K562 (cell line): ENCODE results near the gene PPP1R14D. TPM values are rescaled to one million over a fixed set of nuclear protein-coding genes. Genes with fewer than 3 reads are reported as not detected.

Source experiments
- ARNT ChIP-seq, 2 experiments: fragments of 450-650 bp; IDR thresholded peaks; 2 replicates each; pipeline ENCODE4 v1.6.1; 2016; ENCODE audit warnings: mild to moderate bottlenecking in 1 of 2
- ATF1 ChIP-seq, 2 experiments: fragments of 450-650 bp in 1 of 2; IDR thresholded peaks; 2 replicates each; pipeline ENCODE4 v1.6.1; 2016; ENCODE audit warnings: missing compliant biosample characterization in 1 of 2, missing genetic modification characterization in 1 of 2
- CBX1 ChIP-seq: sonication (generic); IDR thresholded peaks from 2 replicates; pipeline ENCODE4 v1.6.1; 2016; ENCODE audit warnings: antibody characterized with exemption, low read depth, mild to moderate bottlenecking
- CHAMP1 ChIP-seq: fragments of 450-650 bp; IDR thresholded peaks from 2 replicates; pipeline ENCODE4 v1.6.1; 2016; ENCODE audit warnings: mild to moderate bottlenecking
- HEY1 ChIP-seq: fragments of 250-450 bp; sonication (Bioruptor Pico); IDR thresholded peaks from 2 replicates; pipeline ENCODE4 v1.5.0; 2020; ENCODE audit warnings: mild to moderate bottlenecking, moderate library complexity, borderline replicate concordance
- HMGXB4 ChIP-seq: sonication (generic); formaldehyde crosslinking; IDR thresholded peaks from 2 replicates; pipeline ENCODE4 v1.8.1; 2023; ENCODE audit warnings: mild to moderate bottlenecking, missing genetic modification reagents
- IRF9 ChIP-seq: fragments of 450-650 bp; IDR thresholded peaks from 2 replicates; pipeline ENCODE4 v1.6.1; 2016; ENCODE audit warnings: missing biosample characterization, missing genetic modification characterization
- NBN ChIP-seq: fragments of 450-650 bp; IDR thresholded peaks from 2 replicates; pipeline ENCODE4 v1.6.1; 2016; ENCODE audit warnings: low read depth, mild to moderate bottlenecking
- NFE2L1 ChIP-seq: fragments of 450-650 bp; IDR thresholded peaks from 2 replicates; pipeline ENCODE4 v1.6.1; 2016; ENCODE audit warnings: missing genetic modification characterization, low read depth, mild to moderate bottlenecking, missing compliant biosample characterization, moderate library complexity, borderline replicate concordance
- NR1H2 ChIP-seq: sonication (generic); formaldehyde crosslinking; IDR thresholded peaks from 2 replicates; pipeline ENCODE4 v1.4.0; 2020; ENCODE audit warnings: mild to moderate bottlenecking, missing genetic modification reagents
- SMARCA5 ChIP-seq: fragments of 450-650 bp; IDR thresholded peaks from 2 replicates; pipeline ENCODE4 v1.6.1; 2016
- STAT5A ChIP-seq: IDR thresholded peaks from 2 replicates; pipeline ENCODE4 v1.6.1; 2012; ENCODE audit warnings: low read length, inconsistent platforms, borderline replicate concordance
- ZFP1 ChIP-seq: fragments of 450-650 bp; formaldehyde crosslinking; IDR thresholded peaks from 2 replicates; pipeline ENCODE4 v1.4.0; 2020; ENCODE audit warnings: mild to moderate bottlenecking, mixed read lengths
- ZNF174 ChIP-seq: fragments of 250-450 bp; sonication (Bioruptor Pico); IDR thresholded peaks from 2 replicates; pipeline ENCODE4 v1.4.0; 2020; ENCODE audit warnings: mild to moderate bottlenecking
- ZNF175 ChIP-seq: fragments of 200-800 bp; sonication (Bioruptor generic); IDR thresholded peaks from 2 replicates; pipeline ENCODE4 v1.6.1; 2016; ENCODE audit warnings: low read depth, mild to moderate bottlenecking, missing genetic modification characterization, missing compliant biosample characterization
- ZNF224 ChIP-seq: sonication (generic); formaldehyde crosslinking; IDR thresholded peaks from 2 replicates; pipeline ENCODE4 v1.8.0; 2022; ENCODE audit warnings: mild to moderate bottlenecking, missing genetic modification reagents
- ZNF280A ChIP-seq: fragments of 450-650 bp; IDR thresholded peaks from 2 replicates; pipeline ENCODE4 v1.6.1; 2018; ENCODE audit warnings: mild to moderate bottlenecking, low read depth; ENCODE audit not compliant: partially characterized antibody
- ZNF398 ChIP-seq: fragments of 250-450 bp; sonication (Bioruptor Pico); IDR thresholded peaks from 2 replicates; pipeline ENCODE4 v1.8.0; 2021; ENCODE audit warnings: moderate library complexity, mild to moderate bottlenecking, inconsistent platforms
- ZNF57 ChIP-seq: fragments of 450-650 bp; formaldehyde crosslinking; IDR thresholded peaks from 2 replicates; pipeline ENCODE4 v1.4.0; 2020; ENCODE audit warnings: mild to moderate bottlenecking, moderate library complexity
- polyA plus RNA-seq, 8 experiments: library from polyadenylated mRNA; depleted of rRNA in 4 of 8; stranded (reverse) in 5 of 8; unstranded in 3 of 8; fragments of >200 nt; fragmentation: Nextera tagmentation in 2 of 8; fragmentation: Illumina TruSeq in 1 of 8; extraction: Ambion mirVana in 2 of 8; extraction: Trizol in 1 of 8; gene quantifications; 2 replicates each; pipeline versions ENCODE4 v1.2.1 to v1.2.3, GENCODE V29; 2011 to 2014; ENCODE audit warnings: inconsistent platforms in 1 of 8, missing spikeins in 1 of 8
- total RNA-seq, 7 experiments: library from RNA; depleted of rRNA in 6 of 7; stranded (reverse); fragments of >200 nt in 6 of 7; fragmentation: Illumina TruSeq in 2 of 7; extraction: Trizol in 2 of 7; gene quantifications; 2 replicates each; pipeline versions ENCODE4 v1.2.1 to v1.2.3, GENCODE V29; 2011 to 2021; ENCODE audit warnings: low replicate concordance in 1 of 7

Gene PPP1R14D
- total and polyA plus RNA-seq, 9 of the 15 experiments (the other 6 are each of a cell fraction or from before 2014, with no cell fraction given) = 0.11 to 0.18 TPM; not detected in 7

GRCh38 chr15:40825661-40826422, 2.7 kb downstream of the PPP1R14D start (continued):
- TF ChIP-seq ZNF175 (CRISPR knock-in tag) = peak; percentile 82
- no peak for TF ChIP-seq NFE2L1 (tag)
- TF ChIP-seq SMARCA5 = no peak
- no peak for TF ChIP-seq ZNF280A
- no peak for TF ChIP-seq IRF9 (tag)
- TF ChIP-seq ZNF224 (CRISPR knock-in tag) = no peak
- no peak for TF ChIP-seq ZNF174 (CRISPR knock-in tag)
- peak; percentile 87; the same call in 1 of the 2 replicates for TF ChIP-seq HEY1
- no peak for TF ChIP-seq ZNF57 (CRISPR knock-in tag)
- TF ChIP-seq CBX1 = no peak
- peak; percentile 81; the same call in 1 of the 2 replicates for TF ChIP-seq NBN
- TF ChIP-seq HMGXB4 (CRISPR knock-in tag) = no peak
- TF ChIP-seq STAT5A = peak; percentile 84
- no peak for TF ChIP-seq ATF1 (CRISPR knock-in tag; IDR thresholded peaks at IDR 0.05)
- TF ChIP-seq ATF1 (tag; IDR thresholded peaks at IDR 0.05) = peak; percentile 16; the same call in 1 of the 2 replicates
- peak; percentile 86; the same call in 1 of the 2 replicates for TF ChIP-seq CHAMP1
- no peak for TF ChIP-seq NR1H2 (CRISPR knock-in tag)
- TF ChIP-seq ARNT (IDR thresholded peaks at IDR 0.05) = peak in 1 of 2 experiments; percentile 86; a peak in 2 of 4 replicates
- no peak for TF ChIP-seq ZNF398 (CRISPR knock-in tag)
- no peak for TF ChIP-seq ZFP1 (CRISPR knock-in tag)
